NB4 (cell line): Measurements from ENCODE around the gene ICE1.

Source experiments
- POLR2A ChIP-seq: IDR thresholded peaks from 2 replicates; pipeline ENCODE4 v1.6.1; 2011; ENCODE audit warnings: mild to moderate bottlenecking; ENCODE audit not compliant: insufficient read length; ENCODE audit errors: extremely low read depth
- TF ChIP-seq, protein P1 (sequence below): IDR thresholded peaks from one replicate; pipeline ENCODE4 v1.5.1; 2012; ENCODE audit warnings: low read depth, low read length

DNA sequence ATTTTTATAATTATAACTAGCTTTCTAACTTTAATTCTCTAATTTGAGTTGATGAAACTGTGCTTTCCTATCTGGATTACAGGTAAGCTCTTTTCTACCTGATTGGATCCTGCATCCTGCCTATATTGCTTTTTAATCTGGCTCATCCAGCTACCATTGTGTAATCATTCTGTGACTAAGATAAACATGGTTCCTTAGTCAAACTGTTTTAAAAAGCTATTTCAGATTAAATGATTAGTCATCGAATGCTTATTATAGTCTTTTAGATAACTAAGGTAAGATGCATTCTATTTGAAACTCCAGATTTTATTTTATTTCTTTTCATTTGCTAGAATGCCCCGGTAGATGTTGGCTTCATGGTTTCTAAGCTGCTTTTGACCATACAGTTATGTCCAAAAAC lies 50.7 kb downstream of the ICE1 start:
- TF ChIP-seq, protein P1, sequence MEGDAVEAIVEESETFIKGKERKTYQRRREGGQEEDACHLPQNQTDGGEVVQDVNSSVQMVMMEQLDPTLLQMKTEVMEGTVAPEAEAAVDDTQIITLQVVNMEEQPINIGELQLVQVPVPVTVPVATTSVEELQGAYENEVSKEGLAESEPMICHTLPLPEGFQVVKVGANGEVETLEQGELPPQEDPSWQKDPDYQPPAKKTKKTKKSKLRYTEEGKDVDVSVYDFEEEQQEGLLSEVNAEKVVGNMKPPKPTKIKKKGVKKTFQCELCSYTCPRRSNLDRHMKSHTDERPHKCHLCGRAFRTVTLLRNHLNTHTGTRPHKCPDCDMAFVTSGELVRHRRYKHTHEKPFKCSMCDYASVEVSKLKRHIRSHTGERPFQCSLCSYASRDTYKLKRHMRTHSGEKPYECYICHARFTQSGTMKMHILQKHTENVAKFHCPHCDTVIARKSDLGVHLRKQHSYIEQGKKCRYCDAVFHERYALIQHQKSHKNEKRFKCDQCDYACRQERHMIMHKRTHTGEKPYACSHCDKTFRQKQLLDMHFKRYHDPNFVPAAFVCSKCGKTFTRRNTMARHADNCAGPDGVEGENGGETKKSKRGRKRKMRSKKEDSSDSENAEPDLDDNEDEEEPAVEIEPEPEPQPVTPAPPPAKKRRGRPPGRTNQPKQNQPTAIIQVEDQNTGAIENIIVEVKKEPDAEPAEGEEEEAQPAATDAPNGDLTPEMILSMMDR = no peak
- no peak for TF ChIP-seq POLR2A
